ENCODE data around the gene TPD52L1. TPM values are rescaled to one million over a fixed set of nuclear protein-coding genes. Genes with fewer than 3 reads are reported as not detected.

TPD52L1 gene
- total RNA-seq: under 1 TPM in 1 of 2 experiments, not detected in 1; 0.33 TPM

GRCh38 chr6:125153391-125154117 lies at the start of gene TPD52L1:
Gene TPD52L1 (plus strand): TSS chr6:125153773. CDS start chr6:125153952, 179 bp downstream.

GRCh38 chr6:125301435-125302391 lies 148.1 kb downstream of the TPD52L1 start, which contains the start of gene HDDC2:
Gene HDDC2 (minus strand): TSS chr6:125301967. CDS start chr6:125301932, 35 bp downstream.

Other genes starting within 250 kb of the TPD52L1 start
- gene RNF217, start 191.3 kb upstream of the TPD52L1 start, total RNA-seq: 1 to 10 TPM; 1.3 to 1.8 TPM
- 10 to 100 TPM; 55.3 to 56.1 TPM for gene HDDC2, start 148.2 kb downstream of the TPD52L1 start, total RNA-seq

All from activated naive CD4-positive, alpha-beta T cell treated with anti-CD3 and anti-CD28 coated beads, Interleukin-2, amount 10 ng/mL, durations not matched to agents 5 hours and 36 hours (primary cell).